Measurements from ENCODE around the gene CHN2.

DNA sequence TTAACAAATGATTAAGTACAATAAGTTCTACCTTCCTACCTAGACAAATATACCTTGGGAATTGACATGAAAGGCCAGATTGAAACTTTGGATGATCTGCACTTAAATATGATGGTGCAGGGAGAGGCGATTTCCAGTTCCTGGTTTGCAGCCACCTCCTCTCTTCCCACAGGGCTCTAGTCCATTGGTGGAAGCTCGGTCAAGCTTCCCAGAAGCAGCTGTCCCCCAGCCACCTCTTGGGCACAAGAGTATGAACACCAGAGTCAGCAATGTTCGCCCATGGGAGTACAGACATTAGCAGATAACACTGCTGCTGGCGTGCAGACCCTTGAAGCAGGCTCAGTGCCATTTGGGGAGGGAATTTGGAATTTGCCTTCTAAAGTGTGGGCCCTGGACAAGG lies 46.8 kb upstream of the CHN2 start:
- TF ChIP-seq POLR2A (IDR thresholded peaks at IDR 0.05; ENCODE audit: low read depth, low read length) (no peak), POLR2AphosphoS5 (IDR thresholded peaks at IDR 0.05; ENCODE audit: low read depth, low read length) (no peak), TAF1 (IDR thresholded peaks at IDR 0.05; ENCODE audit: low read depth, low read length) (no peak), POU2F2 (IDR thresholded peaks at IDR 0.05; ENCODE audit: low read depth, low read length) (no peak)
